GM13976 (cell line): Measurements from ENCODE around the gene PTPN6.
A peak's percentile ranks its signal among the peaks of the same experiment; 100 is the strongest.

Experiments
- DNase-seq: peaks from one replicate; pipeline ENCODE4 v3.0.0; 2012; ENCODE audit warnings: low spot score
- CTCF ChIP-seq: IDR thresholded peaks from 2 replicates; pipeline ENCODE4 v1.5.1; 2012; ENCODE audit warnings: borderline replicate concordance, mild to moderate bottlenecking; ENCODE audit not compliant: insufficient read depth; ENCODE audit errors: extremely low read depth, missing control alignments, control extremely low read depth
- in situ Hi-C: fragments of 300-500 bp; cut with MboI; formaldehyde crosslinking; loops from one replicate; pipeline ENCODE4 v1.12.0; 2022; ENCODE audit warnings: low sequenced_read_pairs, mixed read lengths, inconsistent platforms; ENCODE audit not compliant: unreplicated experiment

PTPN6 gene

GRCh38 chr12:6941267-6941666 lies 9.9 kb upstream of the PTPN6 start:
- no peak for DNase-seq
- no peak for TF ChIP-seq CTCF
- in situ Hi-C loops: loop anchor here (25.0 kb wide), 1 partner anchor 171 kb away; the partner anchor contains the start of gene C1RL

GRCh38 chr12:6941782-6942181 lies 9.4 kb upstream of the PTPN6 start:
- no peak for DNase-seq
- in situ Hi-C loops: loop anchor here (25.0 kb wide), 1 partner anchor 171 kb away; the partner anchor contains the start of gene C1RL
- no peak for TF ChIP-seq CTCF

- in situ Hi-C loops: loop anchor here (25.0 kb wide), 1 partner anchor 170 kb away; the partner anchor contains the start of gene C1RL
- TF ChIP-seq CTCF: no peak
These were observed 8.9 kb upstream of the PTPN6 start for GRCh38 chr12:6942331-6942665.

GRCh38 chr12:6943389-6943721 lies 7.8 kb upstream of the PTPN6 start:
- in situ Hi-C loops: loop anchor here (25.0 kb wide), 1 partner anchor 169 kb away; the partner anchor contains the start of gene C1RL
- no peak for TF ChIP-seq CTCF

More at GRCh38 chr12:6942331-6942665, 8.9 kb upstream of the PTPN6 start:
- DNase-seq: no peak

GRCh38 chr12:6943722-6944380 lies 7.3 kb upstream of the PTPN6 start, which contains the start of the genes C12orf57 and RNU7-1:
TSS of gene C12orf57 (plus strand) at chr12:6944022. CDS start at chr12:6944122, 100 bp downstream.
TSS of gene RNU7-1 (plus strand) at chr12:6943816.
- in situ Hi-C loops: loop anchor here (25.0 kb wide), 1 partner anchor 168 kb away; the partner anchor contains the start of gene C1RL
- DNase-seq: peak; percentile 81
- no peak for TF ChIP-seq CTCF

More at GRCh38 chr12:6943389-6943721, 7.8 kb upstream of the PTPN6 start:
- DNase-seq: peak; percentile 93

- peak; percentile 85 for DNase-seq
- in situ Hi-C loops: loop anchor here (25.0 kb wide), 1 partner anchor 168 kb away; the partner anchor contains the start of gene C1RL
- TF ChIP-seq CTCF: peak; percentile 98
These were observed 6.6 kb upstream of the PTPN6 start for GRCh38 chr12:6944381-6945186.
